ENCODE data around the gene DAPL1. TPM values are rescaled to one million over a fixed set of nuclear protein-coding genes. Genes with fewer than 3 reads are reported as not detected.

The DAPL1 gene
- total RNA-seq, 1 donor from 2014 or later = not detected

DNA sequence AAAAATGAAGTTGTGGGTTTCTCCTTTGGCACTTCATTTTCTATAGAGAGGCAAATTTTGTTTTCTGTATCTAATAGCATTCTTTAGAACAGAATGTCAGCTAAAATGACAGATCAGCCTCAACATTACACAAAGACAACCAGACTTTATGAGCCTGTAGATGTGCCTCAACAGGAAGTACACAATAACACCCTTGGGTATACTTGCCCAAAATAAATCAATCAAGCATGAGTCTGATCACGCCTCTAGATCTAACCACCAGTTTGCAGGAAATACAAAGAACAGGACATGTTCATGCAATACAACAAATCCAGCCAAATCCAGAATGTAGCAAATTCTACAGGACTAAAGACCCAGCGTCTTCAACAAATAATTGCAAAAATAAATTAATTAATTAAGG is 11.2 kb upstream of the DAPL1 start:
- Histone ChIP-seq H3K27me3 (no peaks in the 10 kb centered on the region), H3K36me3 (no peaks in the 10 kb centered on the region), H3K4me3 (no peak overlapping the region), H3K9me3 (no peaks in the 10 kb centered on the region), H3K27ac (no peak overlapping the region), H3K4me1 (peaks cover 3 to 9% of the 10 kb centered on the region in 2 donors)
- TF ChIP-seq, protein P1, sequence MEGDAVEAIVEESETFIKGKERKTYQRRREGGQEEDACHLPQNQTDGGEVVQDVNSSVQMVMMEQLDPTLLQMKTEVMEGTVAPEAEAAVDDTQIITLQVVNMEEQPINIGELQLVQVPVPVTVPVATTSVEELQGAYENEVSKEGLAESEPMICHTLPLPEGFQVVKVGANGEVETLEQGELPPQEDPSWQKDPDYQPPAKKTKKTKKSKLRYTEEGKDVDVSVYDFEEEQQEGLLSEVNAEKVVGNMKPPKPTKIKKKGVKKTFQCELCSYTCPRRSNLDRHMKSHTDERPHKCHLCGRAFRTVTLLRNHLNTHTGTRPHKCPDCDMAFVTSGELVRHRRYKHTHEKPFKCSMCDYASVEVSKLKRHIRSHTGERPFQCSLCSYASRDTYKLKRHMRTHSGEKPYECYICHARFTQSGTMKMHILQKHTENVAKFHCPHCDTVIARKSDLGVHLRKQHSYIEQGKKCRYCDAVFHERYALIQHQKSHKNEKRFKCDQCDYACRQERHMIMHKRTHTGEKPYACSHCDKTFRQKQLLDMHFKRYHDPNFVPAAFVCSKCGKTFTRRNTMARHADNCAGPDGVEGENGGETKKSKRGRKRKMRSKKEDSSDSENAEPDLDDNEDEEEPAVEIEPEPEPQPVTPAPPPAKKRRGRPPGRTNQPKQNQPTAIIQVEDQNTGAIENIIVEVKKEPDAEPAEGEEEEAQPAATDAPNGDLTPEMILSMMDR (IDR thresholded peaks at IDR 0.05) = no peak
- intact Hi-C loops (cut with DNase I) = loop anchor here (5.0 kb wide), 2 partner anchors 58 to 403 kb away; no protein-coding TSS in a partner anchor
- DNase-seq (ENCODE audit: low spot score in 2 of 2) = no peak

GRCh38 chr2:158786897-158787296 is 8.2 kb upstream of the DAPL1 start:
- no peak overlapping the region for H3K4me3 ChIP-seq
- H3K4me1 ChIP-seq = peaks cover 0 to 2% of the 10 kb centered on the region in 2 donors
- H3K36me3 ChIP-seq = no peaks in the 10 kb centered on the region
- no peak for DNase-seq (ENCODE audit: low spot score in 2 of 2)
- H3K27me3 ChIP-seq = no peaks in the 10 kb centered on the region
- H3K27ac ChIP-seq = no peak overlapping the region
- TF ChIP-seq, protein P1 (IDR thresholded peaks at IDR 0.05) = no peak
- H3K9me3 ChIP-seq = no peaks in the 10 kb centered on the region
- intact Hi-C loops (cut with DNase I) = no loop called here

GRCh38 chr2:158788951-158789350 is 6.2 kb upstream of the DAPL1 start:
- no peak for DNase-seq (ENCODE audit: low spot score in 2 of 2)
- Histone ChIP-seq H3K4me3 (no peak overlapping the region), H3K4me1 (peaks cover 0 to 2% of the 10 kb centered on the region in 2 donors), H3K27ac (no peak overlapping the region), H3K36me3 (no peaks in the 10 kb centered on the region), H3K27me3 (no peaks in the 10 kb centered on the region), H3K9me3 (no peaks in the 10 kb centered on the region)
- intact Hi-C loops (cut with DNase I) = no loop called here
- TF ChIP-seq, protein P1 (IDR thresholded peaks at IDR 0.05) = no peak

- TF ChIP-seq, protein P1 (IDR thresholded peaks at IDR 0.05) = no peak
- Histone ChIP-seq H3K4me1 (no peaks in the 10 kb centered on the region), H3K27me3 (no peaks in the 10 kb centered on the region), H3K4me3 (no peak overlapping the region), H3K36me3 (no peaks in the 10 kb centered on the region), H3K9me3 (no peaks in the 10 kb centered on the region), H3K27ac (no peak overlapping the region)
- intact Hi-C loops (cut with DNase I) = no loop called here
- no peak for DNase-seq (ENCODE audit: low spot score in 2 of 2)
Measured at GRCh38 chr2:158796652-158797051, 1.5 kb downstream of the DAPL1 start.

GRCh38 chr2:158797963-158798700 is 3.0 kb downstream of the DAPL1 start:
- intact Hi-C loops (cut with DNase I) = no loop called here

More at GRCh38 chr2:158797963-158798700, 3.0 kb downstream of the DAPL1 start:
- H3K4me3 ChIP-seq = no peak overlapping the region
- no peak for DNase-seq (ENCODE audit: low spot score in 2 of 2)
- TF ChIP-seq, protein P1 (IDR thresholded peaks at IDR 0.05) = no peak
- H3K27me3 ChIP-seq = no peaks in the 10 kb centered on the region
- no peaks in the 10 kb centered on the region for H3K4me1 ChIP-seq
- no peaks in the 10 kb centered on the region for H3K36me3 ChIP-seq
- no peaks in the 10 kb centered on the region for H3K9me3 ChIP-seq
- no peak overlapping the region for H3K27ac ChIP-seq

All from ascending aorta (tissue), 2 donors.